Measurements from ENCODE around the gene JADE1. TPM values are rescaled to one million over a fixed set of nuclear protein-coding genes. Genes with fewer than 3 reads are reported as not detected.

Gene JADE1
- polyA plus RNA-seq, 1 of the 3 experiments (the other 2 are of a cell fraction), result 9.1 TPM

- TF ChIP-seq MEF2A (IDR thresholded peaks at IDR 0.05; ENCODE audit: borderline replicate concordance, low read depth) (no peak), EP300 (IDR thresholded peaks at IDR 0.05; ENCODE audit: borderline replicate concordance in 1 of 2, low read depth in 1 of 2, low read length in 1 of 2) (no peak; a peak in 1 of 4 replicates), REST (IDR thresholded peaks at IDR 0.05; ENCODE audit: low read depth, low read length) (peak; percentile 13; the same call in 1 of the 2 replicates), IRF3 (IDR thresholded peaks at IDR 0.05; ENCODE audit: low read depth, low read length) (no peak), TCF12 (IDR thresholded peaks at IDR 0.05) (no peak; the same call in 1 of the 2 replicates), TAF1 (IDR thresholded peaks at IDR 0.05; ENCODE audit: borderline replicate concordance, low read depth, low read length) (peak; percentile 74)
Measured at GRCh38 chr4:128809477-128810330, at the start of gene JADE1 (continued).

- WGBS (ENCODE audit: low lambda C conversion rate), result 45% methylated on average over 4 of the region's 4 CpGs
- no peaks in the 10 kb centered on the region for H4K20me1 ChIP-seq (ENCODE audit: insufficient read depth)
- H3K9me3 ChIP-seq, result no peaks in the 10 kb centered on the region
- H3K9me2 ChIP-seq, result no peaks in the 10 kb centered on the region
- no peak for DNase-seq
- H3K4me3 ChIP-seq (ENCODE audit: low read depth in 2 of 2, low read length in 1 of 2), result no peak overlapping the region
- no peak overlapping the region for H2AFZ ChIP-seq (ENCODE audit: low read depth)
- H3K36me3 ChIP-seq (replicated peaks in 1 of 2; ENCODE audit: control insufficient read depth in 1 of 2, insufficient read depth in 2 of 2, low read length in 1 of 2), result no peaks in the 10 kb centered on the region
- POLR2A ChIA-PET, result no interaction called here
- no peak overlapping the region for H3K27ac ChIP-seq (ENCODE audit: low read depth in 2 of 2, low read length in 1 of 2)
- no peaks in the 10 kb centered on the region for H3K79me2 ChIP-seq (ENCODE audit: insufficient read depth)
- CTCF ChIA-PET, result no interaction called here
- no peaks in the 10 kb centered on the region for H3K4me1 ChIP-seq (ENCODE audit: control insufficient read depth in 1 of 2, insufficient read depth in 2 of 2, low read depth in 1 of 2, low read length in 1 of 2)
- H3K9ac ChIP-seq, result no peak overlapping the region
- no peaks in the 10 kb centered on the region for H3K27me3 ChIP-seq (ENCODE audit: insufficient read depth)
- no peak overlapping the region for H3K4me2 ChIP-seq
- H3F3A ChIP-seq (replicated peaks; ENCODE audit: insufficient read depth), result no peaks in the 10 kb centered on the region
- no peak for TF ChIP-seq REST (IDR thresholded peaks at IDR 0.05; ENCODE audit: low read depth, low read length)
- no peak for TF ChIP-seq FOXJ3 (CRISPR knock-in tag; IDR thresholded peaks at IDR 0.05)
- TF ChIP-seq RAD21 (IDR thresholded peaks at IDR 0.05; ENCODE audit: low read length), result no peak
- TF ChIP-seq ZBTB33 (IDR thresholded peaks at IDR 0.05; ENCODE audit: borderline replicate concordance, low read depth), result no peak
- no peak for TF ChIP-seq ELF1 (IDR thresholded peaks at IDR 0.05)
- TF ChIP-seq EZH2phosphoT487 (IDR thresholded peaks at IDR 0.05; ENCODE audit: borderline replicate concordance, low read depth), result no peak
- TF ChIP-seq YY1 (IDR thresholded peaks at IDR 0.05; ENCODE audit: low read depth), result no peak
- no peak for TF ChIP-seq EP300 (IDR thresholded peaks at IDR 0.05; ENCODE audit: borderline replicate concordance in 1 of 2, low read depth in 1 of 2, low read length in 1 of 2)
- no peak for TF ChIP-seq CTCF (IDR thresholded peaks at IDR 0.05)
- no peak for TF ChIP-seq FOXM1 (IDR thresholded peaks at IDR 0.05; ENCODE audit: low read depth)
- no peak for TF ChIP-seq CHD2 (IDR thresholded peaks at IDR 0.05; ENCODE audit: low read length, partially characterized antibody)
- no peak for TF ChIP-seq GATA2 (CRISPR knock-in tag; IDR thresholded peaks at IDR 0.05)
Measured at GRCh38 chr4:128766781-128767180, 42.7 kb upstream of the JADE1 start.

Measured in SK-N-SH (cell line).